NB4 (cell line): ENCODE data around the gene OBSCN.
"Not testable (repeated sequence)": the region's sequence is repeated elsewhere in the genome, so short reads cannot be mapped to it uniquely, and the experiment has no call there.

Experiments used
- DNase-seq: peaks from one replicate; pipeline ENCODE4 v3.0.0; 2010; ENCODE audit warnings: low read depth
- H3K4me3 ChIP-seq: one replicate; pipeline ENCODE4 v1.5.1; 2011; ENCODE audit warnings: mild to moderate bottlenecking, low read depth, low read length, moderate library complexity
- MYC ChIP-seq: IDR thresholded peaks from 2 replicates; pipeline ENCODE4 v1.6.1; 2011; ENCODE audit warnings: low read depth, low read length
- POLR2A ChIP-seq: IDR thresholded peaks from 2 replicates; pipeline ENCODE4 v1.6.1; 2011; ENCODE audit warnings: mild to moderate bottlenecking; ENCODE audit not compliant: insufficient read length; ENCODE audit errors: extremely low read depth
- TF ChIP-seq, protein P1 (sequence below): IDR thresholded peaks from one replicate; pipeline ENCODE4 v1.5.1; 2012; ENCODE audit warnings: low read depth, low read length
- TF ChIP-seq, protein P2 (sequence below): IDR thresholded peaks from 2 replicates; pipeline ENCODE4 v1.6.1; 2011; ENCODE audit warnings: low read depth, low read length

Gene OBSCN

DNA sequence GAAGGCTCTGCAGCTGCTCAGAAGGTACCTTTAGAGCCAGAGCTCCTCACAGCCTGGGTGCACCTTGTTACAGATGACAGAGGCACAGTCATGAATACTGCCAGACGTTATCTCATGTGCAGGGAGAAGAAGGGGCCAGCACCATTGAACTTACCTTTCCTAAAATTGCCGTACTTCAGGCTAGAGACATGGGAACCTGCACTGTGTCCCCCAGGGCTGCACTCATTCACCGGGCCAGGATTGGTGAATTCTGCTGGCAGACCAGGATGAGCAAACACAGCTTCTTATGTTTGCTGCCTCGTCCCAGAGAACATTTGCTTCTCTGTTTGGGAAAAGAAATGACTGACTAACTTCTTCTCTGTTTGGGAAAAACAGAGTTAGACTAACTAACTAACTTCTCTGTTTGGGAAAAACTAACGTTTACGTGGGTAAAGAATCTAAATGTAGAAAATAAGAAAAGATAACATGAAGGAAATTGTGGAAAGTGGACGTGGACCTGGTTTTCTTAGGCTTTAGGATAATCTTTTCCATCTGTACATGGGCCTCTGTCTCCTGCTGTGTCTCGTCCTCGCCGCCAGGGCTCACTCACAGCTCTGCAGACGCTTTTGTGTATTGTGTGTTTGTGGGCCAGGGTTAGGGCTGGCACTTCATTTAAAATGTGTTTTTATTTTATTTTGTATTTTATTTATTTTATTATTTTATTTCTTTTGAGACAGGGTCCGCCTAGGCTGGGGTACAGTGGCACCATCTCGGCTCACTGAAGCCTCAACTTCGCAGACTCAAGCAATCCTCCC lies 9.9 kb downstream of the OBSCN start:
- DNase-seq, result no peak
- no peak overlapping the region for H3K4me3 ChIP-seq
- no peak for TF ChIP-seq MYC
- TF ChIP-seq, protein P1, sequence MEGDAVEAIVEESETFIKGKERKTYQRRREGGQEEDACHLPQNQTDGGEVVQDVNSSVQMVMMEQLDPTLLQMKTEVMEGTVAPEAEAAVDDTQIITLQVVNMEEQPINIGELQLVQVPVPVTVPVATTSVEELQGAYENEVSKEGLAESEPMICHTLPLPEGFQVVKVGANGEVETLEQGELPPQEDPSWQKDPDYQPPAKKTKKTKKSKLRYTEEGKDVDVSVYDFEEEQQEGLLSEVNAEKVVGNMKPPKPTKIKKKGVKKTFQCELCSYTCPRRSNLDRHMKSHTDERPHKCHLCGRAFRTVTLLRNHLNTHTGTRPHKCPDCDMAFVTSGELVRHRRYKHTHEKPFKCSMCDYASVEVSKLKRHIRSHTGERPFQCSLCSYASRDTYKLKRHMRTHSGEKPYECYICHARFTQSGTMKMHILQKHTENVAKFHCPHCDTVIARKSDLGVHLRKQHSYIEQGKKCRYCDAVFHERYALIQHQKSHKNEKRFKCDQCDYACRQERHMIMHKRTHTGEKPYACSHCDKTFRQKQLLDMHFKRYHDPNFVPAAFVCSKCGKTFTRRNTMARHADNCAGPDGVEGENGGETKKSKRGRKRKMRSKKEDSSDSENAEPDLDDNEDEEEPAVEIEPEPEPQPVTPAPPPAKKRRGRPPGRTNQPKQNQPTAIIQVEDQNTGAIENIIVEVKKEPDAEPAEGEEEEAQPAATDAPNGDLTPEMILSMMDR, result no peak
- TF ChIP-seq, protein P2, sequence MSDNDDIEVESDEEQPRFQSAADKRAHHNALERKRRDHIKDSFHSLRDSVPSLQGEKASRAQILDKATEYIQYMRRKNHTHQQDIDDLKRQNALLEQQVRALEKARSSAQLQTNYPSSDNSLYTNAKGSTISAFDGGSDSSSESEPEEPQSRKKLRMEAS, result no peak
- no peak for TF ChIP-seq POLR2A

DNA sequence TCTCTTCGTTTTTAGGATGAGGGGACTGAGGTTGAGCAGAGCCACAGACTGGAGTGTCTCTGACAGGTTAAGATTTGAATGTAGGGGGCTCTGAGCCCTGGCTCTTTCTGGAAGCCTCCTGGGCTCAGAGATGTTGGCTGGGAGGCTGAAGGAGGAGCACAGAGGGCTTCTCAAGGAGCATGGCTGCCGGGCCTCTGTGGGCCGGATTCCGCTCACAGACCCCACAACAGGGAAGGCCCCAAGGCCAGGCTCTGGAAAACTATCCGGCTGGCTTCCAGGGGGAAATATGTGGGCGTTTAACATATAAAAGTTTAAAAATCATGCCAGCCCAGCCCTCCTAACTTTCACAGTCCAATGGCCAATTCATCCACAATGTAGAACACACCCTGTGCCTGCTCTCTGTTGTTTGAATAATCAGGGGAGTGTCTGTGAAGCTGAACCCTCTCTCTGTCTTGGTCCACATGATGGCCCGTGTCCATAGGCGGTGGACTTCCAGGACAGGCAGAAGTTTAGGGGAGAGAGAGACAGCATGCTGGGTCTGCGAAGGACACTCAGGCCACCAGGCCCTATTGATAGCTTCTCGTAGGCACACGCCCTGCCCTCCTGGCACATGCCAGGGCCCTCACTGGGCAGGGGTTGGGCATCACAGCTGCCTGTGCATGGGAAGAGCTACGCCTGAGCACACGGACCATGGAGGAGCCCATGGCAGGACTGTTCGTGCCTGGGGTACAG lies 10.8 kb downstream of the OBSCN start:
- no peak for DNase-seq
- no peak overlapping the region for H3K4me3 ChIP-seq
- TF ChIP-seq MYC (no peak), POLR2A (no peak)
- TF ChIP-seq, protein P2, result no peak
- TF ChIP-seq, protein P1, result no peak

DNA sequence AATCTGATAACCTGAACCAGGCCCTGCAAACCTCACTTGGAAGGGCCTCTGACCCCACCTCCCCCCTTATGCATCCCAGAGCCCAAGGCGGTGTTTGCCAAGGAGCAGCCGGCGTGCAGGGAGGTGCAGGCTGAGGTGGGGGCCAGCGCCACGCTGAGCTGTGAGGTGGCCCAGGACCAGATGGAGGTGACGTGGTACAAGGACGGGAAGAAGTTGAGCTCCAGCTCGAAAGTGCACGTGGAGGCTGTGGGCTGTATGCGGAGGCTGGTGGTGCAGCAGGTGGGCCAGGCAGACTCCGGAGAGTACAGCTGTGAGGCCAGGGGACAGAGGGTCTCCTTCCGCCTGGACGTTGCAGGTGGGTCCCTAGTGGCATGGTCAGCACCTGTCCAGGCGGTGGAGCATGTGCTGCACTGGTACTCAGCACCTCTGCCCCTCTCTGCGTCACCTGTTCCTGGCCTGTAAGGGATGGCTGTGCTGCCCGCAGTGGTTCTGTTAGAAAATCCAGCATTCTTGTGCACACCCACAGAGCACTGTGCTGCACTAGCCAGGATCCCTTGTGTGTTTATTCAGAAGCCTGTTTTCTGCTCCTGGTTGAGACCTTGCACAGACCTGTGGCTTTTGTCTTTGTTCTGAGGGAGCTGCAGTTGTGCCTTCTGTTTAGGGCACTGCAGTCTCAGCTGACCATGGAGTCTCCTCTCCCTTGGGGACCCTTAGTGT lies 11.6 kb downstream of the OBSCN start:
- TF ChIP-seq, protein P1, result no peak
- TF ChIP-seq POLR2A (no peak), MYC (no peak)
- TF ChIP-seq, protein P2, result no peak
- no peak overlapping the region for H3K4me3 ChIP-seq
- no peak for DNase-seq

DNA sequence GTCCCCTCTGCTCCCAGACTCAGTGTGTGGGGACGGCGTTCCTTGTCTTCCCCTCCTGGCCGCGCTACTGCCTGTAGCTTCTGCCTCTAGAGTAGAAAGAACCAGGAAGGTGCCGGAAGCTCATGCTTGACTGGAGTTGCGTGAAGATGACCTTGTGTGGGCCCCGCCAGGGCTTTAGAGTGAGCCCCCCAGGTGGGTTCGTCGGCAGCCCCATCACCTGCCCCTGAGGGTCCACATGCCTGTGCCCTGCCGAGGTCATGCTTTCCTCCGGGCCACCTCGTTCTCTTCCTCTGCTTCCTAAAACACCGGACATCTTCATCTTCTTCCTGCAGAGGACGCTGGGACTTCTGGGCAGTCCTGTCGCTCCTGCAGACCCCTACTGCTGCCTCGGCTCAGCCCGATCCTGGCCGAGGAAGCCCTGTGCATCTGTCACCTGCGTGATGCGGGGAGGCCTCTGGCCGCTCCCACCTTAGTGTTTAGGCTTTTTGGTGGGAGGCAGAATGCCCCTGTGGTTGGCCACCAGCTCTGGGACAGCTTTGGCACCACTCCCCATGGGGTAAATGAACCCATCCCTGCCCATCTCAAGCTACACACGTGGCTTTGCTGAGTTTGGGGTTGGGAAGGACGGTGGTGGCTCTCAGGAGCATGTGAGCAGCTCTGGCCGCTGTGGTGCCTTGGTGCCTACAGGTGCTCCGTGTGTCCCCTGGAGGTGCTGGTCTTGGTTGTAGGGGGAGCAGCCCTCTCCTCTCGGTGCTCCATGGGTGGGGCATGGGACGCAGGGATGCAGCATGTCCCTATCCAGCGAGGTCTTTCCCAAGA lies 12.3 kb downstream of the OBSCN start:
- TF ChIP-seq MYC (no peak), POLR2A (no peak)
- TF ChIP-seq, protein P1, result no peak
- TF ChIP-seq, protein P2, result no peak
- DNase-seq, result no peak
- no peak overlapping the region for H3K4me3 ChIP-seq

DNA sequence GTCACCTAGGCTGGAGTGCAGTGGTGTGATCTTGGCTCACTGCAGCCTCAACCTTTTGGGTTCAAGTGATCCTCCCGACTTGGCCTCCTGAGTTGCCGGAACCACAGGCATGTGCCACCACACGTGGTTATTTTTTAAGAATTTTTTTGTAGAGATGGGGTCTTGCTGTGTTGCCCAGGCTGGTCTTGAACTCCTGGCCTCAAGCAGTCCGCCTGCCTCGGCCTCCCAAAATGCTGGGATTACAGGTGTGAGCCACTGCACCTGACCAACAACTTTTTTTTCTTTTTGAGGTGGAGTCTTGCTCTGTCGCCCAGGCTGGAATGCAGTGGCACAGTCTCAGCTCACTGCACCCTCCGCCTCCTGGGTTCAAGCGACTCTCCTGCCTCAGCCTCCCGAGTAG lies 13.3 kb downstream of the OBSCN start:
- not testable (repeated sequence) for H3K4me3 ChIP-seq, DNase-seq
